GM19351 (cell line): ENCODE measurements around the gene MAMSTR.
"Not testable (repeated sequence)": the region's sequence is repeated elsewhere in the genome, so short reads cannot be mapped to it uniquely, and the experiment has no call there.

Experiments
- ATAC-seq: cut with Tn5 transposase; IDR thresholded peaks from one replicate; pipeline ENCODE4 v1.9.1; 2021; ENCODE audit warnings: mild to moderate bottlenecking, moderate library complexity; ENCODE audit not compliant: unreplicated experiment

MAMSTR gene

DNA sequence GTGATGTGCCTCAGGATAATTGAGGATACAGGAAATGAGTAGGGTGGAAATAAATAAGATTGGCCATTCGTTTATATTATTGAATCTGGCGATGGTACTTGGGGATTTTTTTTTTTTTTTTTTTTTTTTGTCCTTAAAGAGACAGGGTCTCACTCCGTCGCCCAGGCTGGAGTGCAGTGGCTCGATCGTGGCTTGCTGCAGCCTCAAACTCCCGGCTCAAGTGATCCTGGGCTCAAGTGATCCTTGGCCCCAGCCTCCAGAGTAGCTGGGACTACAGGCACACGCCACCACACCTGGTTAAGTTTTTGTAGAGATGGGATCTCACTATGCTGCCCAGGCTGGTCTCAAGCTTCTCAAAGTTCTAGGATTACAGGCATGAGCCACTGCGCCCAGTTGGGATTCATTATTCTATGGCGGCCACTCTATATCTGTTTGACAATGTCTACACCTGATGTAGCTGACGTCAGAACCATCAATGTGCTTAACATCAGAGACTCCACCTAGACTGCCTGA, 2.7 kb upstream of the MAMSTR start:
- ATAC-seq = no peak

DNA sequence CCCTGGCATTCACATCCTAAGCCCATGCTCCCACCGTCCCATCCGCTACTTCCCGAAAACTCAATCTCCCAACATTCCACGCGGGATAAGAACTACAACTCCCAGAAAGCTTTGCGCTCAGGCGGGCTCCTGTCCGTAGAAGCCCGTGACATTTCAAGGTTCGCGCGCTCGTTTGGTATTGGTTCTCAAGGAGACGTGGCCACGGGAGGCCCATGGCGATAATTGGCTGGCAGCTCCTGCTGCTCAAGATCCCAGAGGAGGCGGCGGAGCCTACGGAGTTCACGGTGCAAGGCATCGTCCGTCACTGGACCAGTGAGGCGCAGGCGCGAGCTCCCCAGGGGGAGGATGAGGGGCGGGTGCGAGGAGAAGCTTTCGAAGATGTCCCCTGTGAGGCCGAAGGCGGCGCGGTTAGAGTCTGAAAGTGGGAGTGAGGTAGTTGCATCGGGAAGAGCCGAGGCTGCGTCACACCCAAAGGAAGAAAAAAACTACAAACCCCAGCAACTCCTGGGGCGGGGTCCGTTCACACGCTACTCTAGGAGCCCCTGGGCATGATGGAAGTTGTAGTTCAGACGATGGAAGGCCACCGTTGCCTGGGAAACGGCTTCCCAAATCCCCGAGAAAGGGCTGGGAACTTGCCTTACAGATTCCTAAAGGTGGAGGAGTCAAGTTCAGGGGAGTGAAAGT, 1.2 kb upstream of the MAMSTR start:
- ATAC-seq = peak; percentile 80

DNA sequence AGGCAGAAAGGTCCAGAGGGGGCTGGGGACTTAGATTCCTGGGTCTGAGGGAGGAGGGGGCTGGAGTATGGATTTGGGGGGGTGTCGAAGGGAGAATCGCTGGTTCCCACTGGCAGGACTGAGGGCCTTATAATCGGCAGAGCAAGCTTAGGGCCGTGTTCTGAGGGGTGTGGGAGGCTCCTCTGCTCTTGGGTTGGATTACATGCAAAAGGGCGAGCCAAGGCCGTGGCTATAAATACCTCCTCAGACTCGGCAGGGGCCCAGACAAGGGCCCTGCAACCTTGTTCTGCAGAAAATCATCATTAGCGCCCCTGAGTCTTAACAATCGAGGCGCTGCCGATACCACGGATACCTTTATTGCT, 707 bp upstream of the MAMSTR start:
- ATAC-seq = peak; percentile 23

DNA sequence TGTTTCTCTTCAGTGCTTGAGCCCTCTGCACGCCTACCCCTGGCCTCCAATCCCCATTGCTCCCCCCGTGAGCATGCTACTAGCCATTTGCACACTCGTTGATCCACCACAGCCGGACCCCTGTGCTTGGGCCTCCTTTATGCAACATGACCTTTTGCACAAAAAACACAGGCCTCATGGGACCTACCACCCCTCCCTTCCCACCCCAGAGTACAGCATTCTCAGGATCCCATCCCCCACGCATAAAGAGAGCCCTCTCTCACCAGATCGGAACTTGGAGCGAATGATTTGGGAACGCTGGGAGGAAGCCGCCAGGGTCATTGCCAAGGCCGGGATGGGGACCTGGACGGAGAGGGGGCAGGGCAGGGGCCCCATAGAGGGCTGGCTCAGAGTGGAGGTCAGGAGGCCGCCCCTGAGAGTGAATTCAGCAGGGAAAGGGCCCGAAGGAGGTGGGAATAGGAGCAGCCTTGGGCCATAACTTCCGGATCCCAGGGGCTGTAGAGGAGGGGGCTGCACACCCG, 754 bp downstream of the MAMSTR start:
- ATAC-seq = no peak

DNA sequence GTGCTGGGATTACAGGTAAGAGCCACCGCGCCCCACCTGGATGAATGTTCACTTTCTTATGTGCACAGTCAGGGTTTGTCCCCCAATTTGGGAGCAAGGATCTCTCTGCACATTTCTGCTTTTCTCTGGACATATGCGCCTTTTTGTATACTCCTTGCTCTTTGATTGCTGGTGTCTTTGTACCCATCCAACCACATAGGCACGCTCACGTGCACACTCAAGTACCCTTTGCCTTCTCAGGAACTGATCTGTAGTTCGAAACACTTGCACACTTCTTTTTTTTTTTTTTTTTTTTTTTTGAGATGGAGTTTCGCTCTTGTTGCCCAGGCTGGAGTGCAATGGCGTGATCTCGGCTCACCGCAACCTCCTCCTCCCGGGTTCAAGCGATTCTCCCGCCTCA, 1.4 kb downstream of the MAMSTR start:
- ATAC-seq = not testable (repeated sequence)

DNA sequence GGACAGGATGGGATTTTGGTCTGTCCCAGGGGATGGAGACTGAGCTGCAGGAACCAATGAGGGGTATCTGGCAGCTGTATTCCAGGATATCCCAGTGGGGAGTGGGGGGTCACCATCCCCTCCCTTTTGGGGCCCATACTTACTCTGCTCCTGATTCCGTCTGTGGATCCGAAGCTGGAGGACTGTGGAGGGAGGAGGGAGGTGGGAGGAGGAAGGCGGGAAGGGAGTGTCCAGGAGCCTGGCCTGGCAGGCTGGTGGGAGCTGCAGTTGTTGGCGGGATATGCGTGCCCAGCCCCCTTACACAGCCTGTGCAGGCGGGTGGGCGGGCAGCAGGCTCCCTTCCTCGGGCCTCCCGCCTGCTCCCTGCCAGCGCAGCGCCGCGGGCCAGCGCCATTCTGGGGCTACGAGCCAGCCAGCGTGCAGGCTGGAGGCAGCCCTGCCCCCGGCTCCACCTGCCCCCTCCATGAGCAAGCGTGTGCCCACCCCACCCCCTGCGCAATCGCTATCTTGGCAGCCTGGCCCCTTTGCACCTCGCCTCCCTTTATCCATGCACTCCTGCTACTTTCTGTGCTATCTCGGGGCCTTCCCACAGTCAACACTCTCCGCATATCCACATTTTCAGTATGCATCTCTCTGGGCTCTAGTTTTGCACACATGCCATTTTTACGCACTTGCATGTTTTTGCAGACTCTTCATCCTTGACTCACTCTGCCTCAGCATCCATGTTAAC, 2.8 kb downstream of the MAMSTR start:
- ATAC-seq = no peak

DNA sequence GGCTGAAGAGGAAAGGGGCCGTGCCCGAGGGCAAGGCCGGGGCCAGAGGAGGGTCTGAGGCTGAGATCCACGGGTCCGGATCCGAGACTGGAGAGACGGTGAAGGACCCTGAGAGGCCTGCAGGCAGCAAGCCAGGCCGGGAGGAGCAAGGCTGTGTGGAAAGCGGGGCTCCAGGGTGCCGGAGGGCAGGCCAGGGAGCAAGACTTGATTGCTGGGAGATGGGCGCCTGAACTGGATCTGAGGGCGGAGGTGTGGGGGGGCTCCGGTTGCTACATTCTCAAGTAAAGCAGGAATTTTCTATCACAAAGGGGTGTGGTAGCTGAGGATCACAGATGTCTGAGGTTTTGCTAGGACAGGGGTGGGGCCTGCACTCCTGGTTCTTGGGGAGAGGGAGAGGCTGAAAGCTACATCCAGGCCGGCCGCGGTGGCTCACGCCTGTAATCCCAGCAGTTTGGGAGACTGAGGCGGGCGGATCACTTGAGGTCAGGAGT, 3.8 kb downstream of the MAMSTR start:
- ATAC-seq = no peak

DNA sequence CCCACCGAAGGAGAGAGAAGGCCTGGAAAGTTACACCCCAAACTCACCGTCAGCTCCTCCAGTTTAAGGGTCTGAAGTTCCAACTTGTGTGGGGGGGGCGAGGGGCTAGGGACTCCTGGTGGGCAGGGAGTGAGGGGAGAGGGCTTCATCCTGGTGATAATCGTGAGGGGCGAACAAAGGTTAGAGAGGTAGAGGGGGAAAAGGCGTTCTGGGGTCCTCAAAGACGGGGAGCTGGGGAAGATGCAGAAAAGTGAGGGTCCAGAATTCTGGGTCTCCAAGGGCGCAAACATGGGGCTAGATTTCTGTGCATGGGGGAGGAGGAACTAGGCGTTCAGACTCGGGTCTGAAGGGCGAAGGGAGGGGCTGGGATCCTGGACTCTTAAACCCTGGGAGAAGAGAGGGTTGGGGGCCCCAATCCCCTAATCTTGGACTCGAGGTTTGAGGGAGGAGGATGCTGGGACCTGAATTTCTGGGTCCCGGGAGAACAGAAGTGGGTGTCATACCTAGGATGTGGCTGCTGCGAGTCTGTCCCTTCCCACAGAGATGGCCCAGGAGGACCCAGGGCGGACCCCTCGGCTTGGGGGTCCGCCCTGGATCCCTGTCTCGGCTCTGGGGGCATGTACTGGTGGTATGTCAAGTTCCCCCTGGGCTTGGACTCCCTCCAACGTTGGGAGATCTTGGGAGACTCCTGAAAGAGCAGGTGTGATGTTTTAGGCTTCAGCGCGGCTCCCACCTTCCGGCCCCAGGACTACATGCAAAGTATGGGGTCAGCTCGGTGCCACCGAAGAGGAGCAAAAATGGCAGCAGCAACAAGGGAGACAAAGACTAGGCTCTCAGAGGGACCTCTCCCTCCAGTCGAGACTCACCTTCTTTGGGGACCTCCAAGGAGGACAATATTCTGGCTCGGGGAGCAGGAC, 4.5 kb downstream of the MAMSTR start:
- no peak for ATAC-seq

DNA sequence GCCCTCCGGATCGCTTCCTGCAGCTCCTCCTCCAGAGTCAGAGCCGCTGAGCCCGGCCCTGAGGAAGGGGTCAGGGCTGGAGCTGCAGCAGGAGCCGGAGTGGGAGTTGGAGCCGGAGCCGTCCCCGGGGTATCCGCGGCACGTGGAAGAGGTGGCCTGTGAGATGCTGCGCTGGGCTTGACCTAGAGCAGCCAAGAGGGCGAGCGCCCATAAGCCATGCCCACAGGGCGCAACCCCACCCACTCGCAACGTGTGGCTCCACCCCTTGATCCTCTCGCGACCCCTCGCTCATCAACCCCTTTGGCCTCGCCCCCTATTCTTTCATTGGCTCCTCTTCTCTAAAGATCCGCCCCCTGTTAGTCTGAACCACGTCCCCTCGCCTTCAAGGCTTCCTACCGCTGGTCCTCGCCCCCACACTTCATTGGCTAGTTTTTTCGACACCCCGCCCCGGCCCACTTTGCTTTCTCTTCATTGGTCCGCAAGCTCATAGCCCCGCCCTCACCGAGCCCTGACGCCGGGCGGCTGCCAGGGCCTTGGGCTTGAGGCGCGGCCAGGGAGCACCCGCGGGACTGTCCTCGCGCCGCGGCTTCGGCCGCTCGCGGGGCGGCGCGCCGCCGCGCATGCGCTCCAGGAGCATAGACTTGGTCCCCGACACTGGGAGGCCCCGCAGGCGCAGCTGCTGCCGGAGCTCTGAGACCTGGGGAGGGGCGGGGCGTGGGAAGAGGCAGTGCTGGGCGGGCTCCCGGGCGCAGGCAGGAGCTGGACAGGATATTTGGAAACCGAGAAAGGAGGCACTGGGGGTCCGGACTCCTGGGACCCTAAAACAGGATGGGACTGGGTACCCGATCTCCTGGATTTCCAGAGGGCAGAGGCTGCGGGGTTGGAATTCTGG, 5.4 kb downstream of the MAMSTR start:
- peak; percentile 89 for ATAC-seq

DNA sequence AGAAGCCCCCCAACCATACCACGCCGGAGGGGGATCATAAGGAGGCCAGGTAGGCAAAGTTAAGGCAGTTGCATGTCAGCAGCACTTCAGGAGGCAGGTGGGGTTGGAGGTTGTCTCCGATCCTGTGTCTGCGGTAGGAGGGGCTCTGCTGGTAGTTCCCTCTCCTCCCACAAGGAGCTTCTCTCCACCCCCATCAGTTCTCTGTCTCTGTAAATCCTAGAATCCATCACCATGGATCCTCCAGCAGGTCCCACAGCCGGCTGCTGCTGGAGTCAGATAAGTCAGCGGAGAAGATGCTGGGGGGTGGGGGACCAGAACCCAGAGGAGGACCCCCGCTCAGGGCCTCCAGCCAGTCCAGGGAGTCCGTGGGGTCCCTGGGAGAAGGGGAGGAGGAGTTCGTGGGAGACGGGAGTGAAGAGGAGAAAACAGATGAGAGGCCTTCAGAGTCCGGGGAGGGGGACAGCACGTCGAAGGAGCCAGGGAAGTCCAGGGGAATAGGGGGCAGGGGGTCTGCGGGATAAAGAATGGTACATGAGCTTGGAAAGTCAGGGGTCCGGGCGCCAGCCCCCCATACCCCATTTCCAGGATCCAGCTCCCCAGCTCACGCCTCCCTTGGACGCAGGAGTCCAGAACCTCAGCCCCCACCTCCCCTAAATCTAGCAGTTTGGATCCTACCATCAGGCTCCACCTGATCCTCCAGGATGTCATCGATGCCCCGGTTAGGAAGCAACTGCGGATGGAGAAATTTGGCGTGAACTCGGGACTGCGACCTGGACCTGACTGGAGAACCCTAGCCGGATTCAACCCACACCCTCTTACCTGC, 6.3 kb downstream of the MAMSTR start:
- ATAC-seq = no peak

DNA sequence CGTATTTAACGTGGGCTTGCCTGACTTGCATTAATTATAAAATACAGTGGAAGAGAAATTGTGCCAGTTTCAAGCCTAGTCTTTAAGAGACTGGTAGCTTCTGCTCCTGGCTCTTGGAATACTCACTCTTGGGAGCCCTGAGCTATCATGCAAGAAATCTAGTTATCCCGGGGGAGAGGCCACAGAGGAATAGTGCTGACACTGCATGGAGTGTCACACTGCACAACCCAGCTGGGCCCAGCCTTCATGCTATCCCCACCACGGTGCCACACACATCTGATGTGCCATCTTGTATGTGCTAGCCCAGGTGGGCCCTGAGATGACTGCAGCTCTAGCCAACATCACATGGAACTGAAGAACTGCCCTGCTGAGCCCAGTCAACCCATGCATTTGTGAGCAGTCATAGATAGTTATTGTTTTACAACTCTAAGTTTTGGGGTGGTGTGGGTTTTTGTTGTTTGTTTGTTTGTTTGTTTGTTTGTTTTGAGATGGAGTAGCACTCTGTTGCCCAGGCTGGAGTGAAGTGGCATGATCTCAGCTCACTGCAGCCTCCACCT, 8.3 kb downstream of the MAMSTR start:
- ATAC-seq = no peak

DNA sequence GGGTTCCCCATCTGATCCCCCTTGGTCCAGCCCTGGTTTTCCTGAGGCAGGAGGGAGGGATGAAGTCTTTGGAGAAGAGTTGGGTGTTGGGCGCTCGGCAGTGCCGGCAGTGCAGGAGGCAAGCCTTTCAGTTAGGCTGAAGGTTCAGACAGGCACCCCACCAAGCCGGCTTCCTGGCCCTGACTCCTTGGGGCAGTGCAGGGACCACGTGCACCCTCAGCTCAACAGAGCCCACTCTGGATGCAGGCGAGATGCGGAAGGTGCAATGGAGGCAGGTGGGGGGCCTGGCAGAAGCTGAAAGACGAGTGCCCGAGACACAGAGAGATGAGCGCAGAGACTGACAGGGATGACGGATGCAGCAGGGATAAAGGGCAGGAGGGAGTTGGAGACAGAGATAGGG, 11.1 kb downstream of the MAMSTR start:
- ATAC-seq = no peak

DNA sequence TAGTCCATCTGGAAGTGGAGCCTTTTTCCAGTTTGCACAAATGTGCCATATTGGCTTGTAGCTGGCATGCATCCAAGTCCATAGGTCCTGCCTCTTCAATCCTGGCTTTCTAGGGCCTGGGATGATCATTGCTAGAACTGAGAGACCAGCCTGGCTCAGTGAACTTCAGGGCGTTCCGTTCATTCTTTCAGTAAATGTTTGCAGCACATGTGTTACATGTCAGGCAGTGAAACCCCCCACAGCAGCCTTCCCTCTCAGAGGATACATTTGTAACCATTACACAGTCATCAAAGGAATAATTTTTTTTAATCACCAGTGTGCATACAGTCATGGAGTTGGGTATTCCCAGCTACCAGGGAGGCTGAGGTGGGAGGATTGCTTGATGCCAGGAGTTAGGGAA, 14.1 kb downstream of the MAMSTR start:
- ATAC-seq = no peak

DNA sequence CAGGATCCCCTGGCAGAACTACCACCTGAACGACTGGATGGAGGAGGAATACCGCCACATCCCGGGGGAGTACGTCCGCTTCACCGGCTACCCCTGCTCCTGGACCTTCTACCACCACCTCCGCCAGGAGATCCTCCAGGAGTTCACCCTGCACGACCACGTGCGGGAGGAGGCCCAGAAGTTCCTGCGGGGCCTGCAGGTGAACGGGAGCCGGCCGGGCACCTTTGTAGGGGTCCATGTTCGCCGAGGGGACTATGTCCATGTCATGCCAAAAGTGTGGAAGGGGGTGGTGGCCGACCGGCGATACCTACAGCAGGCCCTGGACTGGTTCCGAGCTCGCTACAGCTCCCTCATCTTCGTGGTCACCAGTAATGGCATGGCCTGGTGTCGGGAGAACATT, 16.2 kb downstream of the MAMSTR start:
- no peak for ATAC-seq

DNA sequence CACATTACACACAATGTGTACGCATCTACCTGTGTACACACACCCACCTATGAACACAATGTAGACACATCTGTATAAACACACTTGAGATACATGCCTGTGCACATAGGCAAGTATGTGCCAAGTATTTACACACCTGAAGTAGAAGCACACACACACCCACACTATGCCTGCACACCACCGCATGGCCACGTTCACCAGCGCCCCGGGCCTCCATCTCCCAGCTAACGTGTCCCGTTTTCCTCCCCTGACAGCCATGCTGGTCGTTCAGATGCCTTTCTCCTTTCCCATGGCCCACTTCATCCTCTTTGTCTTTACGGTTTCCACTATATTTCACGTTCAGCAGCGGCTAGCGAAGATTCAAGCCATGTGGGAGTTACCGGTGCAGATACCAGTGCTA, 16.8 kb downstream of the MAMSTR start:
- ATAC-seq = no peak

DNA sequence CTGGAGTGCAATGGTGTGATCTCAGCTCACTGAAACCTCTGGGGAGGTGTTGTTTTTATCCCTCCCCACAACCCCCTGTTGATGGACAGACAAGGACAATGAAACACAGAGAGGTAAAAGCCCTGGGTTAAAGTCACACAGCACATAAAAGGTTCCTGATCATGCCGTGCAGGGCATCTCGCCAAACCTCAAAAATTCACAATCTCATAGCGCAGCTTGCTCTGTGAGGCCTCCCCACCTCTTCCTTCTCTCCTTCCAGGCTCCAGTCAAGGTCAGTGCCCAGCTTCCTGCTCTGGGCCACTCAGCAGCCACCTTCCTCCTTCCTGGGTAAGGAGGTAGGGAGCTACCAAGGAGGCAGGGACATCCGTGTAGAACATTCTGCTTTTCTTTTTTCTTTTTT, 21.5 kb downstream of the MAMSTR start:
- ATAC-seq = no peak

DNA sequence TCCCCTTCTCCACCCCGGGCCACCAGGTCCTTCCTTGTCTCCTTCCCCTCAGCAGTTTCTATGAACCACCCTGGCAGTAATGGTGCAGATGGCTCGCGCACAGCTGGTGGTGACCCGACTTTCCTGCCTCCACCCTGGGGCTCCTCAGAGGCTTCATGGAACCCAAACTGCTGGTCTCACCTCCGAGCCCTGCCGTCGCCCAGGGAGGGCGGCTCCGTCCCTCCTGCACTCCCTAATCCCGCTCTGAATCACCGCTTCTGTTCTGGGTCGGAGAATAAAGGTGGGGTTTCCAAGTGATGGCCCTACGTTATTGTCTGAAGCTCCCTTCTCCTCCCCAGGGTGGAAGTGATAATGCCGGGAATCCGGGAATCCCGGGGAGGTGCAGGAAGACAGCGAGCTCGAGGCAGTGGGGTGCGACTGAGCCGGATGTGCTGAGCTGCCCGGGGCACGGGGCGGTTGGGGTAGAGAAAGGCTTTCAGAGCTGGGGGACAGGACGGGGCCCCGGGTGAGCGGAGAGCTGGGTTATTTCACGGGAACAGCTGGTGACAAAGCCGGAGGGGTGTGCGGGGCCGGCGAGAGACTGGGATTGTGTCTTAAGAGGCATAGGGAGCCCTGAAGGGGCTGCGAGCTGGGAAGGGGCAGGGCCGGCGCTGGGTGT, 23.0 kb downstream of the MAMSTR start:
- ATAC-seq = no peak

DNA sequence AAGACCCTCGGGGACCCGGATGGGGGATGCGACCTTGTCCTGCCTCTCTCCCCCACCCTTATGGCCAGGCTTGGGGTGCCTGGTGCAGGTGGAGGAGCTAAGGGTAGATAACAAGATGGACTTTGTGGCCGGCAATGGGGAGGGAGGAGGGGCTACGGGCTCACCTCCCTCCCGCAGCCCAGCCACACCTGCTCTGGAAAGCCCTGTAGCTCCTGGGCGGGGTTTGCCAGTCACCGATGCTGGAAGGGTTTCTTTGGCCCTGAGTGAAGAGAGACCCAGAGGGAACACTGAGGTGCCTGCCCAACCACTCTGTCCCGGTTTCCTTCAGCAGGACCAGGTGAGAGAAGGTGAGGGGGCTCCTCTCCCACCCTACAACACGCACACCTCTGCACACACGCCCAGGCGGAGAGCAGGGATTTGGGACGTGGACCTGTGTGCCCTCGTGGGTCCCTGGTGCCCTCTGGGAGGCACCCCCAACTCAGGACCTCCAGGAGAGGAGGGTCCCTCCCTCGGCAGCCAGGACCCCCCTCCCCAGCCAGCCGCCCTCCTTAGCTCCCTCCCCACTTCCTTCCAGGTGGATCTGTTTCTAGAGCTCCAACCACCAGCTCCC, 23.7 kb downstream of the MAMSTR start, which contains the start of gene FUT2:
FUT2 (plus strand) TSS at position 229 of the 610 bp plus-strand sequence. CDS start 6,986 bp downstream, outside the sequence.
- ATAC-seq = no peak
